HepG2 (cell line): ENCODE measurements around the gene ZFAND2A. TPM values are rescaled to one million over a fixed set of nuclear protein-coding genes. Genes with fewer than 3 reads are reported as not detected.

Experiments
- ATAC-seq: fragments of 200-7000 bp; cut with Tn5 transposase; 3 replicates; pipeline ENCODE4 v1.9.1; 2020; ENCODE audit warnings: mild to moderate bottlenecking, moderate library complexity
- BruUV-seq: library from RNA; stranded (reverse); fragments of 400-500 nt; replicated peaks from 2 replicates; lab custom pipeline; 2021; lab: Mats Ljungman, UMichigan
- CTCF ChIA-PET: fragments of 300-600 bp; formaldehyde crosslinking; extraction: SDS; loops from one replicate; lab custom pipeline; 2021; ENCODE audit warnings: low total read pairs, inconsistent platforms, low intra/inter-chr PET ratio; lab: Yijun Ruan, JAX
- POLR2A ChIA-PET: fragments of 350-600 bp; sonication (Branson Sonifier 250); formaldehyde crosslinking; loops from one replicate; lab custom pipeline; 2020; ENCODE audit warnings: antibody characterized with exemption, inconsistent platforms; lab: Yijun Ruan, JAX
- DNase-seq: peaks from one replicate; pipeline ENCODE4 v3.0.0-alpha.2; 2015; ENCODE audit warnings: low spot score
- FAIRE-seq: peaks from 3 replicates; lab custom pipeline; 2011; peaks lifted over from hg19 to GRCh38; lab: Jason Lieb, UNC
- H2AFZ ChIP-seq: one replicate; pipeline ENCODE4 v1.6.1; 2011; ENCODE audit warnings: low read length, inconsistent platforms
- H3K27ac ChIP-seq: fragments of 300-600 bp; 3 replicates; pipeline ENCODE4 v1.8.0; 2011; ENCODE audit warnings: mixed run types, mild to moderate bottlenecking, mixed read lengths, low read length, inconsistent platforms; ENCODE audit not compliant: insufficient read depth; ENCODE audit errors: extremely low read length
- H3K27me3 ChIP-seq, 2 experiments: fragments of 200-600 bp in 1 of 2; 2 replicates in 1 of 2; 3 replicates in 1 of 2; pipeline versions ENCODE4 v1.6.0 to v1.8.0; 2011; ENCODE audit warnings: low read length in 2 of 2, mild to moderate bottlenecking in 2 of 2, moderate library complexity in 2 of 2, inconsistent platforms in 1 of 2; ENCODE audit not compliant: insufficient read depth in 2 of 2, control insufficient read depth in 1 of 2
- H3K36me3 ChIP-seq, 2 experiments: fragments of 200-600 bp in 1 of 2; replicated peaks in 1 of 2; 2 replicates in 1 of 2; 3 replicates in 1 of 2; pipeline versions ENCODE4 v1.5.1 to v1.8.0; 2011; ENCODE audit warnings: low read length in 2 of 2, inconsistent platforms in 1 of 2; ENCODE audit not compliant: insufficient read depth in 2 of 2, control insufficient read depth in 1 of 2
- H3K4me1 ChIP-seq: 2 replicates; pipeline ENCODE4 v1.5.1; 2012; ENCODE audit warnings: low read length, inconsistent platforms; ENCODE audit not compliant: insufficient read depth
- H3K4me2 ChIP-seq: 2 replicates; pipeline ENCODE4 v1.6.0; 2011; ENCODE audit warnings: low read depth, low read length, inconsistent platforms
- H3K4me3 ChIP-seq, 3 experiments: fragments of 200-600 bp in 1 of 3; sonication (generic), shearing (Covaris generic) in 1 of 3; replicated peaks in 1 of 3; 2 replicates each; pipeline ENCODE4 v1.5.1; 2011 to 2016; ENCODE audit warnings: low read length in 3 of 3, inconsistent platforms in 2 of 3, low read depth in 2 of 3, mild to moderate bottlenecking in 2 of 3, control low read depth in 1 of 3, mixed read lengths in 1 of 3; ENCODE audit not compliant: insufficient read depth in 1 of 3
- H3K79me2 ChIP-seq: one replicate; pipeline ENCODE4 v1.6.1; 2011; ENCODE audit warnings: low read length, inconsistent platforms; ENCODE audit not compliant: insufficient read depth
- H3K9ac ChIP-seq: 2 replicates; pipeline ENCODE4 v1.6.0; 2011; ENCODE audit warnings: mild to moderate bottlenecking, low read depth, low read length, inconsistent platforms; ENCODE audit not compliant: insufficient read depth
- H3K9me3 ChIP-seq: 2 replicates; pipeline ENCODE4 v1.5.1; 2012; ENCODE audit warnings: mild to moderate bottlenecking, low read length
- H4K20me1 ChIP-seq: 2 replicates; pipeline ENCODE4 v1.6.0; 2011; ENCODE audit warnings: inconsistent platforms, mild to moderate bottlenecking, low read length, moderate library complexity; ENCODE audit not compliant: insufficient read depth
- BHLHE40 ChIP-seq: IDR thresholded peaks from 2 replicates; pipeline ENCODE4 v1.6.1; 2011; ENCODE audit warnings: low read length, improper control_type of control experiment
- GABPB1 ChIP-seq: IDR thresholded peaks from 2 replicates; pipeline ENCODE4 v1.6.1; 2016; ENCODE audit warnings: mild to moderate bottlenecking, missing genetic modification reagents, moderate library complexity, missing compliant biosample characterization
- HDAC1 ChIP-seq: sonication (generic); formaldehyde crosslinking; IDR thresholded peaks from 2 replicates; pipeline ENCODE4 v1.5.1; 2020; ENCODE audit warnings: mild to moderate bottlenecking, missing genetic modification reagents
- ISL2 ChIP-seq: sonication (generic); formaldehyde crosslinking; IDR thresholded peaks from 2 replicates; pipeline ENCODE4 v1.5.0; 2020; ENCODE audit warnings: missing genetic modification reagents
- RFXAP ChIP-seq: sonication (generic); formaldehyde crosslinking; IDR thresholded peaks from 2 replicates; pipeline ENCODE4 v1.4.0; 2020; ENCODE audit warnings: missing genetic modification reagents, borderline replicate concordance
- SIN3A ChIP-seq: IDR thresholded peaks from 2 replicates; pipeline ENCODE4 v1.6.1; 2011; ENCODE audit warnings: low read depth, mild to moderate bottlenecking, control low read depth, low read length, borderline replicate concordance
- SMC3 ChIP-seq: IDR thresholded peaks from 2 replicates; pipeline ENCODE4 v1.6.1; 2011; ENCODE audit warnings: low read length, improper control_type of control experiment
- STAG1 ChIP-seq: sonication (generic); formaldehyde crosslinking; IDR thresholded peaks from 2 replicates; pipeline ENCODE4 v1.4.0; 2020; ENCODE audit warnings: missing genetic modification reagents
- TCF7 ChIP-seq: sonication (generic); IDR thresholded peaks from 2 replicates; pipeline ENCODE4 v1.6.1; 2016; ENCODE audit warnings: antibody characterized with exemption, low read depth
- TEAD3 ChIP-seq: optimal IDR thresholded peaks from 2 replicates; pipeline ENCODE3; 2016; ENCODE audit warnings: borderline replicate concordance
- THAP11 ChIP-seq: IDR thresholded peaks from 2 replicates; pipeline ENCODE4 v1.6.1; 2016; ENCODE audit warnings: missing biosample characterization, missing genetic modification reagents
- XRCC5 ChIP-seq: fragments of 200-400 bp; formaldehyde crosslinking; optimal IDR thresholded peaks from 2 replicates; pipeline ENCODE3; 2017; ENCODE audit warnings: mild to moderate bottlenecking, low read length
- ZBTB38 ChIP-seq: sonication (generic); formaldehyde crosslinking; IDR thresholded peaks from 2 replicates; pipeline ENCODE4 v1.5.1; 2020; ENCODE audit warnings: mild to moderate bottlenecking, missing genetic modification reagents
- ZFX ChIP-seq: sonication (generic); formaldehyde crosslinking; IDR thresholded peaks from 2 replicates; pipeline ENCODE4 v1.4.0; 2020; ENCODE audit warnings: mild to moderate bottlenecking, low read depth, missing genetic modification reagents, moderate library complexity
- ZNF24 ChIP-seq: fragments of 450-650 bp; IDR thresholded peaks from 2 replicates; pipeline ENCODE4 v1.6.1; 2017; ENCODE audit warnings: antibody characterized with exemption, mild to moderate bottlenecking
- ZNF570 ChIP-seq: sonication (generic); formaldehyde crosslinking; IDR thresholded peaks from 2 replicates; pipeline ENCODE4 v1.4.0; 2020; ENCODE audit warnings: mild to moderate bottlenecking, missing genetic modification reagents, borderline replicate concordance
- WGBS: methylation state at CpG from one replicate; pipeline ENCODE4 v1.1.6; 2017; ENCODE audit warnings: low lambda C conversion rate; 5-methylcytosine and 5-hydroxymethylcytosine counted together
- in situ Hi-C: cut with HindIII; loops from 2 replicates; pipeline ENCODE4 v1.10.0; 2017; ENCODE audit warnings: low pct_unique_long_range_greater_than_20kb; ENCODE audit not compliant: extremely low pct_ligation_motif_present
- intact Hi-C: fragments of 100-400 bp; cut with micrococcal nuclease; formaldehyde crosslinking; loops from one replicate; pipeline ENCODE4 v1.10.0; 2022; ENCODE audit not compliant: unreplicated experiment
- polyA plus RNA-seq, 8 experiments: library from polyadenylated mRNA; depleted of rRNA in 3 of 8; stranded (reverse) in 7 of 8; unstranded in 1 of 8; fragments of >200 nt; fragmentation: Illumina TruSeq in 4 of 8; extraction: Trizol in 4 of 8; gene quantifications; 2 replicates each; pipeline versions ENCODE4 v1.2.1 to v1.2.3, GENCODE V29; 2011 to 2016; ENCODE audit warnings: low read depth in 4 of 8, missing spikeins in 1 of 8, mixed read lengths in 1 of 8; ENCODE audit not compliant: insufficient read depth in 1 of 8
- total RNA-seq, 5 experiments: library from RNA; depleted of rRNA; stranded (reverse); fragments of >200 nt; fragmentation: Illumina TruSeq; extraction: Trizol; gene quantifications; 2 replicates each; pipeline ENCODE4 v1.2.3, GENCODE V29; 2016; ENCODE audit warnings: low read depth in 1 of 5
- TF ChIP-seq, protein P1 (sequence below): sonication (generic); formaldehyde crosslinking; IDR thresholded peaks from 2 replicates; pipeline ENCODE4 v1.4.0; 2020; ENCODE audit warnings: missing genetic modification reagents
- TF ChIP-seq, protein P2 (sequence below): sonication (generic); formaldehyde crosslinking; IDR thresholded peaks from 2 replicates; pipeline ENCODE4 v1.4.0; 2020; ENCODE audit warnings: missing genetic modification reagents

ZFAND2A gene
- total and polyA plus RNA-seq, 2 of the 13 experiments (the other 11 are each of a cell fraction or from before 2014, with no cell fraction given): 140 to 153 TPM

DNA sequence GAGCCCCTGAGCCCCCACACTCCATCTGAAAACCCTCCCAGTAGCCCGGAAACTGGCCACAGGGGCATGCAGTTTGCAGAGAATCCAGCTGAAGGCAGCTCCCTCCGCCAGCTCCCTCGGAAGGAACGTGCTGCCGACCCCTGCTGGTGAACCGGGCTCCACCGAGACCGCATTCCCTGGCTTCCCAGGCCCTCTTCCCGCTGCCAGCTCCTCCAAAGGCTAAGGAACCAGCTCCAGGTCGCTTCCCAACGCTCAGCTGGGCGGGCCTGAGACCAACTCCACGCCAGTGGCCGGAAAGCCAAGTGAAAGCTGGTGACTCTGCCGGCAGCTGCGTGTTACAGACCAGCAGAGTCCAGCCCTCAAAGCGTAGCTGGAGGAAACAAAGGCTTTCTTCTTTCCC is 36.3 kb downstream of the ZFAND2A start:
- Histone ChIP-seq H3K36me3 (peaks cover 12 to 27% of the 10 kb centered on the region in 2 experiments; a peak in 4 of 5 replicates), H3K79me2 (peaks cover 18% of the 10 kb centered on the region), H3K9ac (no peak overlapping the region), H2AFZ (no peak overlapping the region), H3K4me3 (no peak overlapping the region), H3K4me1 (no peaks in the 10 kb centered on the region), H3K4me2 (no peak overlapping the region), H3K27me3 (no peaks in the 10 kb centered on the region), H4K20me1 (no peaks in the 10 kb centered on the region), H3K27ac (no peak overlapping the region), H3K9me3 (no peaks in the 10 kb centered on the region)
- WGBS: 80% methylated on average over 8 of the region's 17 CpGs
- FAIRE-seq: no peak
- intact Hi-C loops: loop anchor here (1.0 kb wide), 1 partner anchor 36 kb away; no protein-coding TSS in a partner anchor
- CTCF ChIA-PET: interaction anchor here (1.1 to 2.2 kb wide), 3 partner anchors 37 to 131 kb away, joined by 3 to 10 read pairs (median 4); no protein-coding TSS in a partner anchor
- peak; percentile 21 for DNase-seq
- peak; percentile 86 for ATAC-seq
- POLR2A ChIA-PET: interaction anchor here (0.8 to 1.8 kb wide), 6 partner anchors 15 to 130 kb away, joined by 3 to 8 read pairs (median 3); partner anchors contain the start of gene GPER1
- in situ Hi-C loops: no loop called here
- no TSS peak for BruUV-seq
- peak; percentile 98 for TF ChIP-seq ZBTB38
- peak; percentile 9; the same call in 1 of the 2 replicates for TF ChIP-seq SMC3
- TF ChIP-seq TEAD3 (CRISPR knock-in tag): peak; percentile 10
- TF ChIP-seq BHLHE40: peak; percentile 33; the same call in 1 of the 2 replicates
- no peak for TF ChIP-seq ZNF570 (CRISPR knock-in tag)
- no peak for TF ChIP-seq TCF7
- no peak for TF ChIP-seq HDAC1 (CRISPR knock-in tag)
- no peak for TF ChIP-seq ISL2
- TF ChIP-seq, protein P1, sequence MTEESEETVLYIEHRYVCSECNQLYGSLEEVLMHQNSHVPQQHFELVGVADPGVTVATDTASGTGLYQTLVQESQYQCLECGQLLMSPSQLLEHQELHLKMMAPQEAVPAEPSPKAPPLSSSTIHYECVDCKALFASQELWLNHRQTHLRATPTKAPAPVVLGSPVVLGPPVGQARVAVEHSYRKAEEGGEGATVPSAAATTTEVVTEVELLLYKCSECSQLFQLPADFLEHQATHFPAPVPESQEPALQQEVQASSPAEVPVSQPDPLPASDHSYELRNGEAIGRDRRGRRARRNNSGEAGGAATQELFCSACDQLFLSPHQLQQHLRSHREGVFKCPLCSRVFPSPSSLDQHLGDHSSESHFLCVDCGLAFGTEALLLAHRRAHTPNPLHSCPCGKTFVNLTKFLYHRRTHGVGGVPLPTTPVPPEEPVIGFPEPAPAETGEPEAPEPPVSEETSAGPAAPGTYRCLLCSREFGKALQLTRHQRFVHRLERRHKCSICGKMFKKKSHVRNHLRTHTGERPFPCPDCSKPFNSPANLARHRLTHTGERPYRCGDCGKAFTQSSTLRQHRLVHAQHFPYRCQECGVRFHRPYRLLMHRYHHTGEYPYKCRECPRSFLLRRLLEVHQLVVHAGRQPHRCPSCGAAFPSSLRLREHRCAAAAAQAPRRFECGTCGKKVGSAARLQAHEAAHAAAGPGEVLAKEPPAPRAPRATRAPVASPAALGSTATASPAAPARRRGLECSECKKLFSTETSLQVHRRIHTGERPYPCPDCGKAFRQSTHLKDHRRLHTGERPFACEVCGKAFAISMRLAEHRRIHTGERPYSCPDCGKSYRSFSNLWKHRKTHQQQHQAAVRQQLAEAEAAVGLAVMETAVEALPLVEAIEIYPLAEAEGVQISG: 0 out of 2 replicates have a peak, but pooled peaks have one; percentile 21
- peak; percentile 67 for TF ChIP-seq STAG1
- peak; percentile 24; the same call in 1 of the 2 replicates for TF ChIP-seq ZFX (CRISPR knock-in tag)
- TF ChIP-seq ZNF24: no peak
- TF ChIP-seq GABPB1: no peak
- no peak for TF ChIP-seq THAP11 (CRISPR knock-in tag)
- TF ChIP-seq, protein P2, sequence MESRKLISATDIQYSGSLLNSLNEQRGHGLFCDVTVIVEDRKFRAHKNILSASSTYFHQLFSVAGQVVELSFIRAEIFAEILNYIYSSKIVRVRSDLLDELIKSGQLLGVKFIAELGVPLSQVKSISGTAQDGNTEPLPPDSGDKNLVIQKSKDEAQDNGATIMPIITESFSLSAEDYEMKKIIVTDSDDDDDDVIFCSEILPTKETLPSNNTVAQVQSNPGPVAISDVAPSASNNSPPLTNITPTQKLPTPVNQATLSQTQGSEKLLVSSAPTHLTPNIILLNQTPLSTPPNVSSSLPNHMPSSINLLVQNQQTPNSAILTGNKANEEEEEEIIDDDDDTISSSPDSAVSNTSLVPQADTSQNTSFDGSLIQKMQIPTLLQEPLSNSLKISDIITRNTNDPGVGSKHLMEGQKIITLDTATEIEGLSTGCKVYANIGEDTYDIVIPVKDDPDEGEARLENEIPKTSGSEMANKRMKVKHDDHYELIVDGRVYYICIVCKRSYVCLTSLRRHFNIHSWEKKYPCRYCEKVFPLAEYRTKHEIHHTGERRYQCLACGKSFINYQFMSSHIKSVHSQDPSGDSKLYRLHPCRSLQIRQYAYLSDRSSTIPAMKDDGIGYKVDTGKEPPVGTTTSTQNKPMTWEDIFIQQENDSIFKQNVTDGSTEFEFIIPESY (CRISPR knock-in tag): peak; percentile 99
- peak; percentile 82 for TF ChIP-seq XRCC5
- TF ChIP-seq RFXAP: no peak
- TF ChIP-seq SIN3A: no peak
